Smooth muscle cell (in vitro differentiated cells): Measurements from ENCODE around the gene EFEMP2. TPM values are rescaled to one million over a fixed set of nuclear protein-coding genes. Genes with fewer than 3 reads are reported as not detected.
"Not testable (repeated sequence)": the region's sequence is repeated elsewhere in the genome, so short reads cannot be mapped to it uniquely, and the experiment has no call there.

ENCODE experiments used
- DNase-seq: peaks from one replicate; lab custom pipeline; 2025; ENCODE audit not compliant: unreplicated experiment; lab: John Stamatoyannopoulos, UW
- H2AFZ ChIP-seq: fragments of 200-600 bp; sonication (generic); 2 replicates; pipeline ENCODE4 v1.6.0; 2016; ENCODE audit warnings: antibody characterized with exemption, low read depth, mild to moderate bottlenecking
- H3F3A ChIP-seq: fragments of 200-600 bp; sonication (generic); 2 replicates; pipeline ENCODE4 v1.6.0; 2017; ENCODE audit warnings: antibody characterized with exemption, low read depth
- H3K27ac ChIP-seq: fragments of 200-600 bp; sonication (generic); 2 replicates; pipeline ENCODE4 v1.5.1; 2016; ENCODE audit warnings: low read depth, mild to moderate bottlenecking
- H3K27me3 ChIP-seq: fragments of 200-600 bp; sonication (generic); 2 replicates; pipeline ENCODE4 v1.6.1; 2016; ENCODE audit warnings: low read depth, mild to moderate bottlenecking
- H3K36me3 ChIP-seq: fragments of 200-600 bp; sonication (generic); 2 replicates; pipeline ENCODE4 v1.5.1; 2016; ENCODE audit warnings: low read depth
- H3K4me1 ChIP-seq: fragments of 200-600 bp; sonication (generic); 2 replicates; pipeline ENCODE4 v1.5.1; 2016; ENCODE audit warnings: low read depth
- H3K4me2 ChIP-seq: fragments of 200-600 bp; sonication (generic); 2 replicates; pipeline ENCODE4 v1.6.0; 2016; ENCODE audit warnings: mild to moderate bottlenecking
- H3K4me3 ChIP-seq: fragments of 200-600 bp; sonication (generic); 2 replicates; pipeline ENCODE4 v1.5.1; 2016; ENCODE audit warnings: mild to moderate bottlenecking
- H3K79me2 ChIP-seq: fragments of 200-600 bp; sonication (generic); 2 replicates; pipeline ENCODE4 v1.6.0; 2016; ENCODE audit warnings: low read depth, mild to moderate bottlenecking
- H3K9ac ChIP-seq: fragments of 200-600 bp; sonication (generic); 2 replicates; pipeline ENCODE4 v1.6.0; 2016; ENCODE audit warnings: low read depth
- H3K9me3 ChIP-seq: fragments of 200-600 bp; sonication (generic); replicated peaks from 2 replicates; pipeline ENCODE4 v1.5.1; 2016; ENCODE audit warnings: low read depth
- H4K20me1 ChIP-seq: fragments of 200-600 bp; sonication (generic); 2 replicates; pipeline ENCODE4 v1.6.0; 2016; ENCODE audit warnings: low read depth
- WGBS: methylation state at CpG from one replicate; pipeline ENCODE4 v1.1.7; 2016; ENCODE audit warnings: low lambda C conversion rate; 5-methylcytosine and 5-hydroxymethylcytosine counted together
- polyA plus RNA-seq: library from polyadenylated mRNA; unstranded; fragments of >200 nt; fragmentation: Nextera tagmentation; extraction: Ambion mirVana; gene quantifications from 2 replicates; pipeline ENCODE4 v1.2.1, GENCODE V29; 2016
- total RNA-seq: library from RNA; depleted of rRNA; stranded (reverse); fragments of >200 nt; gene quantifications from 2 replicates; pipeline ENCODE4 v1.2.3, GENCODE V29; 2014
- TF ChIP-seq, protein P1 (sequence below): fragments of 200-600 bp; sonication (generic); IDR thresholded peaks from 2 replicates; pipeline ENCODE4 v1.5.1; 2017; ENCODE audit warnings: borderline replicate concordance, mild to moderate bottlenecking, antibody characterized with exemption; ENCODE audit not compliant: insufficient read depth, poor library complexity, severe bottlenecking

Gene EFEMP2
- total and polyA plus RNA-seq, 2 experiments from 2014 or later: 99.7 to 362 TPM

DNA sequence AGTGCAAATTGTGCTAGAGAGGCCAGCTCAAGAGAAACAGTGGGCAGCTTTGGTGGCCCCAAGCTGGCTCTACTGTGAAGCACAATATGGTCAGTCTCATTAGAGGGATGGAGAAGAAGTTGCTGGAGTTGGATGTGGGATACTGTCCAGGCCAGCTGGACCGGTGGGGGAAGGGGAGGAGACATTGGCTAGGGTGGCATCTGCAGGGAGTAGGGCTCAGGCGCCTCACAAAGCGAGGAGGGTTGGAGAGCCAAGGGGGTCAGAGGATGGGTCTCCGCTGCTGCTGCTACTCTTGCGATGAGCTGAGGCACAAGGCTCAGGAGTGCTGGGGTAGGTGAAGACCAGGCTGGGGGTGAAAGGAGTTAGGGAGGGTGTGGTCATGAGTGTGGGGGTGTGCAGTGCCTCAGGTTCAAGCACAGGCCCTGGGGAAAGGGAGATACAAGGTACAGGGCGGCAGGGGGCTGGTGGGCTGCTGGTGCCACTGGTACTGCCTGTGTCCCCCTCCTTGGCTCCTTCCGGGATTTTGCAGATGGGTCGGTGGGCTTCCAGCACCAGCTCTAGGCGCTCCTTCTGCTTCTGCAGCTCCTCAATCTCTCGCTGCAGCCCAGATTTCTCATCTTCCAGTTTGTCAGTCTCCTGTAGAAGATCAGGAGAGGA is 20.2 kb upstream of the EFEMP2 start:
- no peak overlapping the region for H3K4me3 ChIP-seq
- H3K4me2 ChIP-seq: peak overlapping the region; percentile 97
- no peaks in the 10 kb centered on the region for H3K27me3 ChIP-seq
- H3F3A ChIP-seq: peaks cover 15% of the 10 kb centered on the region
- no peak for DNase-seq
- H3K36me3 ChIP-seq: no peaks in the 10 kb centered on the region
- TF ChIP-seq, protein P1, sequence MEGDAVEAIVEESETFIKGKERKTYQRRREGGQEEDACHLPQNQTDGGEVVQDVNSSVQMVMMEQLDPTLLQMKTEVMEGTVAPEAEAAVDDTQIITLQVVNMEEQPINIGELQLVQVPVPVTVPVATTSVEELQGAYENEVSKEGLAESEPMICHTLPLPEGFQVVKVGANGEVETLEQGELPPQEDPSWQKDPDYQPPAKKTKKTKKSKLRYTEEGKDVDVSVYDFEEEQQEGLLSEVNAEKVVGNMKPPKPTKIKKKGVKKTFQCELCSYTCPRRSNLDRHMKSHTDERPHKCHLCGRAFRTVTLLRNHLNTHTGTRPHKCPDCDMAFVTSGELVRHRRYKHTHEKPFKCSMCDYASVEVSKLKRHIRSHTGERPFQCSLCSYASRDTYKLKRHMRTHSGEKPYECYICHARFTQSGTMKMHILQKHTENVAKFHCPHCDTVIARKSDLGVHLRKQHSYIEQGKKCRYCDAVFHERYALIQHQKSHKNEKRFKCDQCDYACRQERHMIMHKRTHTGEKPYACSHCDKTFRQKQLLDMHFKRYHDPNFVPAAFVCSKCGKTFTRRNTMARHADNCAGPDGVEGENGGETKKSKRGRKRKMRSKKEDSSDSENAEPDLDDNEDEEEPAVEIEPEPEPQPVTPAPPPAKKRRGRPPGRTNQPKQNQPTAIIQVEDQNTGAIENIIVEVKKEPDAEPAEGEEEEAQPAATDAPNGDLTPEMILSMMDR: no peak
- peaks cover 17% of the 10 kb centered on the region for H3K4me1 ChIP-seq
- H2AFZ ChIP-seq: no peak overlapping the region
- H3K79me2 ChIP-seq: peaks cover 52% of the 10 kb centered on the region
- H3K27ac ChIP-seq: no peak overlapping the region
- peaks cover 60% of the 10 kb centered on the region for H4K20me1 ChIP-seq
- WGBS: 92% methylated on average over 10 of the region's 10 CpGs
- H3K9me3 ChIP-seq: no peaks in the 10 kb centered on the region
- H3K9ac ChIP-seq: no peak overlapping the region

DNA sequence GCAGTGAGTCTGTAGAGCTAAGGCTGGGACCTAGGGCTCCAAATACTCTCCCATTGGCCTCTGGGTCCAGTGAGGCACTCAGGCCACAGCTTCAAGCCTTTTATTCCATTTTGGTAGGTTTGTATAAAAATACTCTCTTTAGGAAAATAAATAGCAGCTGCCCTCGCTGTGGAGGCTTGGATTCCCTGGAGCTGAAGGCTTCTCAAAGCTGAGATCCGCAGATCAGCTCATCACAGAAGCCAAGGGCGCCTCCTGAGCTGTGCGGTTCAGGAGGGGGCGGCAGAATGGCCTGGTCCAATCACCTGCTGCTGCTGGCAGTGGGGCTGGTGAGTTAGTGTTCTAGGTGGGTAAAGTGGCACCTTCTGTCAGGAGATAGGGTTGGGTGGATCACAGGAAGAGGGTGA is 19.5 kb upstream of the EFEMP2 start:
- H4K20me1 ChIP-seq: peaks cover 55% of the 10 kb centered on the region
- WGBS: 87% methylated on average over 5 of the region's 5 CpGs

DNA sequence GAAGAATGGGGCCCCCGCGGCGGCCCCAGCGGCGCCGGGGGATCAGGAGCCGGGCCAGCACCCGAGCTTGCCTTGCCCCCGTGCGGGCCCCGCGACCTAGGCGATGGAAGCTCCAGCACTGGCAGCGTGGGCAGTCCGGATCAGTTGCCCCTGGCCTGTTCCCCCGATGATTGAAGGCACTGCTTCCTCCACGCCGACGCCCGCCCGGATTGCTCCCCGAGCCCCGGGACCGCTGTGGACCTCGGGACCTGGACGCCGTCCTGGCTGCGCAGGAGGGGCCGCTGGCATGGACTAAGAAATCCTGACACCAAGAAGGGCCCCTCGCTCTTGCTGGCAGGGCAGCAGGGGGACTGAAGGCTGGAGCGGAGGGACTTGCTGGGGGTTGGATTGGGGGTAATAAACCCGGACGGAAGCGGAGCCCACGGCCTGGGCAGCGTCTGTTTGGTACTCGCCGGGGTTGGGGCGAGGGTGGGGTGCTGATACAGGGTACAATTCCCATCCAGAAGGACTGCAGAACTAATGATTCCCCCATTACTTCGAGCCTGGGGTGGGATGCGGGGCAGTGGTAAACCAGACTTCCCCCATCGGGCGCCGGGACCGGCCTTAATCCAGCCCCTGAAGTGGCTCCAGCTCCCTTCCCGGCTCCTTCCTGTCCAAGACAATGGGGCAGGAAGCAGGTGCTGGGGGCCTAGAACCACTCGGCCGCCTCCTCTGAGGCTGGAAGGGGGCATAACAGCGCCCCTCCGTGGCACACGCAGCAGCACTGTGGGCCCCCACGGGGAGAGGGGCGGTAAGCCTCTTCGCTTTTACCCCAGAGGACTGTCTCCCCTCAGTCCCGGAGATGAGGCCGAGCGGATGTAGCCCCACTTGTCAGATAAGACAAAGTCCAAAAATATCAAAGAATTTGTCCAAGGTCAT is 18.9 kb upstream of the EFEMP2 start:
- Histone ChIP-seq H3K4me2 (peak overlapping the region; percentile 97), H3K4me1 (peaks cover 22% of the 10 kb centered on the region), H4K20me1 (peaks cover 48% of the 10 kb centered on the region)

More for the DNA sequence above, 19.5 kb upstream of the EFEMP2 start:
- H3K27me3 ChIP-seq, H3K9ac ChIP-seq, H3K36me3 ChIP-seq, H3K27ac ChIP-seq, H2AFZ ChIP-seq, DNase-seq, H3K9me3 ChIP-seq: not testable (repeated sequence)
- peaks cover 22% of the 10 kb centered on the region for H3K4me1 ChIP-seq
- H3K79me2 ChIP-seq: peaks cover 53% of the 10 kb centered on the region
- peak overlapping the region; percentile 67 for H3K4me3 ChIP-seq
- H3F3A ChIP-seq: peaks cover 16% of the 10 kb centered on the region
- peak overlapping the region; percentile 97 for H3K4me2 ChIP-seq

More for the DNA sequence above, 18.9 kb upstream of the EFEMP2 start:
- H3K79me2 ChIP-seq: peaks cover 53% of the 10 kb centered on the region
- no peaks in the 10 kb centered on the region for H3K9me3 ChIP-seq
- H3K4me3 ChIP-seq: peak overlapping the region; percentile 67
- no peak for DNase-seq
- H3K36me3 ChIP-seq: no peaks in the 10 kb centered on the region
- TF ChIP-seq, protein P1: peak; percentile 10
- peak overlapping the region; percentile 58 for H3K27ac ChIP-seq
- H3F3A ChIP-seq: peaks cover 16% of the 10 kb centered on the region
- H3K27me3 ChIP-seq: no peaks in the 10 kb centered on the region
- peak overlapping the region; percentile 80 for H3K9ac ChIP-seq
- H2AFZ ChIP-seq: no peak overlapping the region
- WGBS: 8% methylated on average over 48 of the region's 57 CpGs
